Posterior vena cava (tissue), 2 donors: ENCODE data around the gene HCLS1. TPM values are rescaled to one million over a fixed set of nuclear protein-coding genes. Genes with fewer than 3 reads are reported as not detected.
"Not testable (repeated sequence)": the region's sequence is repeated elsewhere in the genome, so short reads cannot be mapped to it uniquely, and the experiment has no call there.

Source experiments
- DNase-seq: peaks from one replicate; pipeline ENCODE4 v3.0.0-alpha.2; 2020; ENCODE audit warnings: low spot score
- intact Hi-C, 2 donors: fragments of 100-400 bp; cut with DNase I; formaldehyde crosslinking; loops; one replicate each; pipeline versions ENCODE4 v1.14.1 to v1.14.2; 2022 to 2023
- total RNA-seq, 2 donors: library from RNA; stranded (reverse); fragmentation: NEBNext Ultra II Directional; extraction: Animal tissue kit (Norgen Biotek cat#: 25700); gene quantifications; one replicate each; pipeline ENCODE4 v1.2.1, GENCODE V29; 2021
- donor health status: DM: yes; HTN: yes; CAD: no.
- donor health status: DM: yes; HTN: yes; CAD: no.

Gene HCLS1
- total RNA-seq, 2 donors from 2014 or later, result 33.8 to 72.0 TPM

GRCh38 chr3:121606106-121606505 is 54.6 kb downstream of the HCLS1 start:
- no peak for DNase-seq
- intact Hi-C loops, result no loop called here

GRCh38 chr3:121604759-121605158 is 55.9 kb downstream of the HCLS1 start:
- no peak for DNase-seq
- intact Hi-C loops, result no loop called here

- intact Hi-C loops, result no loop called here
Observed at GRCh38 chr3:121601212-121601812, 59.4 kb downstream of the HCLS1 start.

GRCh38 chr3:121599900-121600299 is 60.8 kb downstream of the HCLS1 start:
- DNase-seq, intact Hi-C loops: not testable (repeated sequence)

More at GRCh38 chr3:121601212-121601812, 59.4 kb downstream of the HCLS1 start:
- DNase-seq, result no peak

- intact Hi-C loops, result no loop called here
- DNase-seq, result no peak
Observed at GRCh38 chr3:121598564-121598963, 62.1 kb downstream of the HCLS1 start.

GRCh38 chr3:121595765-121596406 is 64.8 kb downstream of the HCLS1 start:
- intact Hi-C loops, result loop anchor here in 1 of 2 donors (1.0 kb wide), 1 partner anchor 12 kb away; no protein-coding TSS in a partner anchor
- no peak for DNase-seq

GRCh38 chr3:121594850-121595249 is 65.9 kb downstream of the HCLS1 start:
- intact Hi-C loops, result no loop called here
- DNase-seq, result no peak

GRCh38 chr3:121593806-121594205 is 66.9 kb downstream of the HCLS1 start:
- DNase-seq, intact Hi-C loops: not testable (repeated sequence)

- intact Hi-C loops, result no loop called here
- DNase-seq, result no peak
Observed at GRCh38 chr3:121592856-121593702, 67.6 kb downstream of the HCLS1 start, which contains the start of gene FBXO40. Gene FBXO40 (plus strand): TSS chr3:121593379. CDS start chr3:121620576, 27,197 bp downstream.

- intact Hi-C loops, result loop anchor here in 1 of 2 donors (1.0 kb wide), 1 partner anchor 12 kb away; no protein-coding TSS in a partner anchor
- DNase-seq, result no peak
Observed at GRCh38 chr3:121584418-121584817, 76.3 kb downstream of the HCLS1 start.

GRCh38 chr3:121581691-121582090 is 79.0 kb downstream of the HCLS1 start:
- DNase-seq, result no peak
- intact Hi-C loops, result no loop called here

Other genes with a start within 250 kb of the HCLS1 start
- gene POLQ, start 114.9 kb downstream of the HCLS1 start, total RNA-seq, result under 1 TPM; 0.23 to 0.48 TPM
- gene ARGFX, start 93.0 kb downstream of the HCLS1 start, total RNA-seq, result not detected
- gene FBXO40, start 67.5 kb downstream of the HCLS1 start, total RNA-seq, result 1 to 10 TPM in 1 of 2 donors, under 1 TPM in 1; 0.83 to 1.5 TPM
- 10 to 100 TPM; 58.3 to 64.2 TPM for gene GOLGB1, start 88.8 kb upstream of the HCLS1 start, total RNA-seq
- 10 to 100 TPM; 11.6 to 13.8 TPM for gene IQCB1, start 174.2 kb upstream of the HCLS1 start, total RNA-seq
- gene EAF2, start 174.3 kb upstream of the HCLS1 start, total RNA-seq, result 1 to 10 TPM; 5.0 to 7.9 TPM
- 1 to 10 TPM; 2.0 to 2.1 TPM for gene SLC15A2, start 233.5 kb upstream of the HCLS1 start, total RNA-seq